NOMO-1 treated with DMSO at 0.1 percent for 48 hours (cell line): ENCODE results near the gene MYO7B.
A peak's percentile ranks its signal among the peaks of the same experiment; 100 is the strongest.
"Not testable (repeated sequence)": the region's sequence is repeated elsewhere in the genome, so short reads cannot be mapped to it uniquely, and the experiment has no call there.

Experiments used
- DNase-seq: peaks from one replicate; lab custom pipeline; 2025; ENCODE audit not compliant: unreplicated experiment; lab: John Stamatoyannopoulos, UW

Gene MYO7B

DNA sequence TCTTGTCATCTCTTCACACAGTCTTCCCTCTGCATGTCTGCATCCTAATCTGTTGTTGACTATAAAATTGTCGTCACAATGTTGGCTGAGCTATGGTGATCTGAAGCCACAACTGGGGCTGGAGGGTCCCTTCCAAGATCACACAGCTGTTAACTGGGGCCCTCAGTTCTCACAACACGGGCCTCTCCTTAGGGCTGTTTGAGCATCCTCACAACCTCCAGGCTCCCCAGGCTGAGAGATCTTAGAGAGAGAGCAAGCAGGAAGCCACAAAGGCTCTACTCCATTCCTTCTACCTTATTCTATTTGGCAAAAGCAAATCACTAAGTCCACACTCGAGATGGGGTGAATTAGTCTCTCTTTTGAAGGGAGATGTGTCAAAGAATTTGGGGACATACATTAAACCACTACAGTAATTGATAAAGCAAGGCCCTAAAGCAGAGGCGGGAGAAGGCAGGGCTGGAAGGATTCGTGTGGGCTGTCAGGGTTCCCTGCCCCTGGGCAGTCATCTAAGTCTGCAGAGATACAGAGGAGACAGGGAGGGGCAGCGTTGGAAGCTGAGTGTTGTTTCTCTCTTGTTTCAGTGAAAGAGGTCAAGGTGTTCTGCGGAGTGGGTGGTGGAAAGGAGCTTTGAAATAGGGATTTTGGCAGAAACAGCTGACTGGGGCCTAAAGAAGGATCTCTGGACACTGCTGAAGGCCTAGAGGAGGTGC is 15.9 kb downstream of the MYO7B start:
- no peak for DNase-seq

- no peak for DNase-seq
Measured at GRCh38 chr2:127552336-127552735, 16.9 kb downstream of the MYO7B start.

GRCh38 chr2:127552846-127553245 is 17.4 kb downstream of the MYO7B start:
- no peak for DNase-seq

DNA sequence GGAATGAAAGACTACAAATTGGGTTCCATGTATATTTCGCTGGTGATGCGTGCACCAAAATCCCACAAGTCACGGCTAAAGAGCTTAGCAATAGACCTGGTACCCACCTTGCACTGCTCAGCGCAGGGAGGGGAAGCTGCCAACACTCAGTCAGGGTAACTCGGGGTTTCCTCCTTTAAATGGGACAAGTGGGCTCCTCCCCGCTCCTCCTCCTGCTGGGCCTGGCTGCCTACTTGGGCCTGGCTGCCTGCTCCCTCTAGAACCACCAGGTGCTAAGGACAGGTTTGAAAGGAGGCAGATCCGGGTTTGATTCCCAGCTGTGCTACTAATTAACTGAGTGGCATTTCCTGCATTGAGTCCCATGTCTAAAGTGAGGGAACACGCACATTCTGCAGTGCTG is 23.4 kb downstream of the MYO7B start:
- DNase-seq: no peak

GRCh38 chr2:127559454-127559853 is 24.0 kb downstream of the MYO7B start:
- DNase-seq: no peak

DNA sequence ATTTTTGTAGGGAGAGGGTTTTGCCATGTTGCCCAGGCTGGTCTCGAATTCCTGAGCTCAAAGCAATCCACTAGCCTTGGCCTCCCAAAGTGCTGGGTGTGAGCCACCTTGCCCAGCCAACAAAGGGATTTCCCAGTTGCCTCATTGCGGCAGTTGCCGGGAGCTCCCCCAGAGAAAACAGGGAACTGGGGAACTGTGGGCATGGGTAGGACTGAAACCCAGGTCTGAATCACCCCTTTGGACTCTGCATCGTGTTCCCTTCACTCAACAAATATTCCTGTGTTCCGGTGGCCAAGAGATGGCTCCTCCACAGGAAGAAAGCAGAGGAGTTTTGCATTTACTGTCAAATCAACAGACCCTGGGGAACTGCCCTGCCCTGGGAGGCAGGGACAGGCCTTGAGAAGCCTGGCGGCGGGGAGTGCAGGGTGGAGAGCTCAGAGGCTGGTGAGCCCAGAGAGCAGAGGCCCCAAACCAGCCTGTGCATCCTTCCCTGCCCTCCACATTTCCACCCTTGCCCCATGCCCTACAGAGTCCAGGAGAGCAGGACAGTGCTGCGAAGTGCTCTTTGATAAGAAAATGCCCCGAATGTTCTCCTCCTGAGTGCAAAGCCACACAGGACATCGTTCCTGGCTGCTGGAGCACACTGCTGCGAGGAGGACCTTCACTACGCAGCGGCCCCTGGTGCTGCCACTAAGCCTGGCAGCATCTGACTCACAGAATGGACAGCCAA is 24.9 kb downstream of the MYO7B start:
- DNase-seq: no peak

- no peak for DNase-seq
Measured at GRCh38 chr2:127560931-127561280, 25.4 kb downstream of the MYO7B start.

DNA sequence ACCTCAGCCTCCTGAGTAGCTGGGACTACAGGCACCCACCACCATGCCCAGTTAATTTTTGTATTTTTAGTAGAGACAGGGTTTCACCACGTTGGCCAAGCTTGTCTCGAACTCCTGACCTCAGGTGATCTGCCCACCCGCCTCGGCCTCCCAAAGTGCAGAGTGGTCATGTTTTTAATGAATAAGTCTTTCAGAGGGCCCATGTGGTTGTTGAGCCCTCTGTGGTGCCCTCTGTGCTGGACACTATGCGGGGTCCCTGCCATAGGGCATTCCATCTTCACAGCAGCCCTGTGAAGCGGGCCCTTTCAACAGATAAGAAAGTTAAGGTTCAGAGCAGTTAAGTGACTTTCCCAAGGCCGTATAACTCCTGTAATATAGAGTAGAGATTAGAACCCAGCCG is 25.9 kb downstream of the MYO7B start:
- DNase-seq: no peak

- DNase-seq: peak; percentile 64
Measured at GRCh38 chr2:127562936-127563335, 27.5 kb downstream of the MYO7B start.

DNA sequence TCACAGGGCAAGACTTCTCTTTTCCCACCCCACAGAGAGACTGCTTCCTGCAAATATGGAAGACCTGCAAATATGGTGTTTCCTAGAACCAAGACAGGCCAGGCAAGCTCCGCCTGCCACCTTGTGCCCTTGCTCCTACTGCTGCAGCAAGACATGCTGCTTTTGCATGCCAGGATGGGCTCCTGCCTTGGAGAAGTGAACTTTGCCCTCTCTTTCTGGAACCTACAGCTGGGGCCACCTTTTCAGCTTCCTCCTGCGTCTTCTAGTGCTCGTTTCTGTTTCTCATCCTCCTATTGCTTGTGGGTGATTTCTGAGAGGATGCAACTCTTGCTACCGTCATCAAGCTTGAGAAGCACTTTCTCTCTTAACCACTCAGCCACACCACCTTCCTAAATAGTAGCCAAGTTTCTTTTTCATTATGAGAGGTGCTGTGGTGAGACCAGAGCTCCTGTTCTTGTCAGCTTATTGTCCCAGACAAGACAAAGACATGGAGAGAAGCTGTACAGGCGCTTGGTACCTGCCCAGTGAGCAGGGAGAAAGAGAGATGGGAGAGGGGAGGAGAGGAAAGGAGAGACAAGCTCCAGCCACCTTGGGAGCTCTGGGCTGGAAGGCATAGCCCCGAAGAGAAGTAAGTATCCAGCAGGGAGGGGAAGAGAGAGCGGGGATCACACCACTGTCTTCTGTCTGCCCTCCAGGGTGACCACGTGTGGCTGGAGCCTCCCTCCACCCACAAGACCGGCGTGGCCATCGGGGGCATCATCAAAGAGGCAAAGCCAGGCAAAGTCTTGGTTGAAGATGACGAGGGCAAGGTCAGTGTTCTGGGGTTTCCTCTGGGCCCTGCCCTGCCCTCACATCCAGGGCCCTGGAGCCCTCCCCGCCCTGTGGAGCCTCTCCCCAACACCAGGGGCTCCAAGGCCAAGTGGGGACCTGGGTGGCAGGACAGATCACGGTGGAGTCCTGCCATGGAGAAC is 28.3 kb downstream of the MYO7B start:
- DNase-seq: peak; percentile 70

- no peak for DNase-seq
Measured at GRCh38 chr2:127564429-127565260, 29.2 kb downstream of the MYO7B start.

GRCh38 chr2:127565261-127566138 is 30.0 kb downstream of the MYO7B start:
- no peak for DNase-seq

DNA sequence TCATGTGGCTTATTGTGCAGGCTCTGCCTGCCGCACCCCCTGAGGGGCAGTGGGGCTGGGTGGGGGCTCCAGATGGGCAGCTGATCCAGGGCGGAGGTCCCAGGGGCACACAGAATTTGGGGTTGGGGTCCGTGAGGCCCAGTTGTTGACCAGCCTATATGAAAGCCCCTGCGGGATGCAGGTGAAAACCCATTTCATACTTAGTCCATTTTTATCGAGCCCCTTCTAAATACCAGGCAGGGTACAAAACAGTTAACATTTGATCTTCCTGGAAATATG is 30.6 kb downstream of the MYO7B start:
- no peak for DNase-seq

- DNase-seq: no peak
Measured at GRCh38 chr2:127566576-127566975, 31.1 kb downstream of the MYO7B start.

GRCh38 chr2:127567351-127567854 is 31.9 kb downstream of the MYO7B start:
- no peak for DNase-seq

- DNase-seq: no peak
Measured at GRCh38 chr2:127568128-127568527, 32.6 kb downstream of the MYO7B start.

DNA sequence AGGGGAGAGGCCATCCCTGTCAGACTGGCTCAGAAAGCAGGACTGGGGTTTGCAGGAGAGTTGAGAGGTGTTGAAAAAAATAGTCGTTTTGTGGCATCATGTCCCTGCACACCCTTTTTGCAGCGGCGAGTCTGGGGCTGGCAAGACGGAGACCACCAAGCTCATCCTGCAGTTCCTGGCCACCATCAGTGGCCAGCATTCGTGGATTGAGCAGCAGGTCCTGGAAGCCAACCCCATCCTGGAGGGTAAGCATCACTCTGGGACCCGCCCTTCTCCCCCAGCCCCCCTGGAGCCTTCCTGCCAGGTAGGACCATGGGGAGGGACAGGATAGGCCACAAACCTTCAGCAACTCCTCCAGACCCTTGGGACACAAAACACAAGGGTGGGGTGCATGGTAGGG is 34.2 kb downstream of the MYO7B start:
- DNase-seq: no peak

- no peak for DNase-seq
Measured at GRCh38 chr2:127570282-127571250, 35.1 kb downstream of the MYO7B start.

- DNase-seq: not testable (repeated sequence)
Measured at GRCh38 chr2:127572352-127572751, 36.9 kb downstream of the MYO7B start.
